Keratinocyte (primary cell): ENCODE data around the gene NSUN3. TPM values are rescaled to one million over a fixed set of nuclear protein-coding genes. Genes with fewer than 3 reads are reported as not detected.

Experiments used
- DNase-seq: peaks from one replicate; pipeline ENCODE4 v3.0.0-alpha.2; 2011; ENCODE audit warnings: low read depth, missing footprints, low spot score
- FAIRE-seq: peaks from 2 replicates; lab custom pipeline; 2011; peaks lifted over from hg19 to GRCh38; lab: Jason Lieb, UNC
- H2AFZ ChIP-seq: 2 replicates; pipeline ENCODE4 v1.6.0; 2012; ENCODE audit warnings: low read length, control low read depth, inconsistent platforms; ENCODE audit not compliant: control insufficient read depth
- H3K27ac ChIP-seq: 2 replicates; pipeline ENCODE4 v1.5.1; 2011; ENCODE audit warnings: low read length; ENCODE audit not compliant: control insufficient read depth, insufficient read depth
- H3K27me3 ChIP-seq: 3 replicates; pipeline ENCODE4 v1.6.0; 2011; ENCODE audit warnings: low read length; ENCODE audit not compliant: control insufficient read depth, insufficient read depth; ENCODE audit errors: extremely low read depth
- H3K36me3 ChIP-seq, 2 experiments: 2 replicates in 1 of 2; 3 replicates in 1 of 2; pipeline ENCODE4 v1.5.1; 2011; ENCODE audit warnings: low read length in 2 of 2, mild to moderate bottlenecking in 1 of 2; ENCODE audit not compliant: control insufficient read depth in 2 of 2, insufficient read depth in 2 of 2; ENCODE audit errors: extremely low read depth in 1 of 2
- H3K4me1 ChIP-seq: 3 replicates; pipeline ENCODE4 v1.5.1; 2011; ENCODE audit warnings: low read length; ENCODE audit not compliant: control insufficient read depth, insufficient read depth; ENCODE audit errors: extremely low read depth
- H3K4me2 ChIP-seq: 3 replicates; pipeline ENCODE4 v1.6.0; 2011; ENCODE audit warnings: low read depth, low read length; ENCODE audit not compliant: control insufficient read depth, insufficient read depth; ENCODE audit errors: extremely low read depth
- H3K4me3 ChIP-seq, 3 experiments: fragments of 200-600 bp in 1 of 3; sonication (generic) in 1 of 3; 2 replicates in 2 of 3; 3 replicates in 1 of 3; pipeline ENCODE4 v1.5.1; 2011 to 2016; ENCODE audit warnings: low read length in 3 of 3, mild to moderate bottlenecking in 3 of 3, control low read depth in 2 of 3, inconsistent platforms in 1 of 3, low read depth in 1 of 3, mixed read lengths in 1 of 3, mixed run types in 1 of 3, moderate library complexity in 1 of 3; ENCODE audit not compliant: control insufficient read depth in 2 of 3, insufficient read depth in 2 of 3; ENCODE audit errors: extremely low read depth in 1 of 3
- H3K79me2 ChIP-seq: 2 replicates; pipeline ENCODE4 v1.6.0; 2012; ENCODE audit warnings: low read length; ENCODE audit not compliant: control insufficient read depth, insufficient read depth
- H3K9ac ChIP-seq: 3 replicates; pipeline ENCODE4 v1.6.0; 2011; ENCODE audit warnings: low read length; ENCODE audit not compliant: control insufficient read depth, insufficient read depth; ENCODE audit errors: extremely low read depth
- H3K9me1 ChIP-seq: 3 replicates; pipeline ENCODE4 v1.6.0; 2011; ENCODE audit warnings: low read length; ENCODE audit not compliant: control insufficient read depth, insufficient read depth; ENCODE audit errors: extremely low read depth
- H3K9me3 ChIP-seq: 2 replicates; pipeline ENCODE4 v1.5.1; 2012; ENCODE audit warnings: low read depth, low read length; ENCODE audit not compliant: control insufficient read depth
- H4K20me1 ChIP-seq: 3 replicates; pipeline ENCODE4 v1.6.0; 2011; ENCODE audit warnings: low read length; ENCODE audit not compliant: control insufficient read depth, insufficient read depth; ENCODE audit errors: extremely low read depth
- CTCF ChIP-seq, 3 experiments: IDR thresholded peaks in 1 of 3; conservative IDR thresholded peaks in 1 of 3; optimal IDR thresholded peaks in 1 of 3; 2 replicates in 2 of 3; 3 replicates in 1 of 3; pipeline versions ENCODE3 to v1.5.1; 2011; ENCODE audit warnings: low read length in 3 of 3, mild to moderate bottlenecking in 3 of 3, moderate library complexity in 2 of 3, control low read depth in 1 of 3, inconsistent platforms in 1 of 3; ENCODE audit not compliant: insufficient read depth in 2 of 3; ENCODE audit errors: extremely low read depth in 1 of 3
- EZH2 ChIP-seq: IDR thresholded peaks from one replicate; pipeline ENCODE4 v1.6.1; 2012; ENCODE audit warnings: inconsistent platforms, mild to moderate bottlenecking, low read length, moderate library complexity
- dilution Hi-C: fragments of 300-500 bp; cut with MboI; formaldehyde crosslinking; loops from one replicate; pipeline ENCODE4 v1.7.0; 2020; ENCODE audit warnings: low sequenced_read_pairs; ENCODE audit not compliant: extremely low pct_ligation_motif_present
- polyA plus RNA-seq, 5 experiments: library from polyadenylated mRNA; depleted of rRNA in 3 of 5; stranded (reverse) in 3 of 5; stranded (forward) in 1 of 5; unstranded in 1 of 5; fragments of >200 nt; gene quantifications; 1 replicate in 1 of 5; 2 replicates in 3 of 5; 3 replicates in 1 of 5; pipeline versions ENCODE4 v1.2.1 to v1.2.3, GENCODE V29; 2011 to 2012; ENCODE audit warnings: missing spikeins in 2 of 5, low read depth in 1 of 5, low replicate concordance in 1 of 5

Gene NSUN3
- polyA plus RNA-seq, 1 donor (not counting 4 experiments of a cell fraction or from before 2014, with no cell fraction given), result 6.4 TPM

DNA sequence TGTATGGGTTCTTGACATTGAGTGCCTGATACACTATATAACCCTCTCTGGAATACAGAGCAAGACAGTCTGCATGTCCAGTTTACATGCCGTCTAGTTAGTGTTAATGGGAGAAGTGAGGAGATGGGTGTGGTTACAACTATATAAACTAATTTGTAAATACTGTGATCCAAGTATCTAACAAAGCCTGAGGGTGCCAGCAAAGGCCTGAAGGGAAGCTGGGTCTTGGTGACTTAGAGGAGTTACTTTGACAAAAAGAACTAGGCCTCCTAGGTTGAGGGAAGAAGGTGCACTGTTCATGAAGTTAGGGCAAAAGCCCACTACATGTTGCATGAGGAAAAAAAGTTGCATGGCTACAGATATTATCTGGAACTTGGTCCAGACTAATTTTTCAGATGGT, 2.3 kb downstream of the NSUN3 start:
- DNase-seq, result no peak
- Histone ChIP-seq H3K9me1 (no peaks in the 10 kb centered on the region), H3K4me1 (no peaks in the 10 kb centered on the region), H3K9ac (no peak overlapping the region), H3K4me3 (no peak overlapping the region), H2AFZ (no peak overlapping the region), H3K79me2 (no peaks in the 10 kb centered on the region), H3K4me2 (no peak overlapping the region), H3K27me3 (no peaks in the 10 kb centered on the region), H3K9me3 (no peaks in the 10 kb centered on the region), H4K20me1 (no peaks in the 10 kb centered on the region), H3K36me3 (no peaks in the 10 kb centered on the region), H3K27ac (no peak overlapping the region)
- dilution Hi-C loops, result no loop called here
- no peak for TF ChIP-seq EZH2
- TF ChIP-seq CTCF (optimal IDR thresholded peaks at IDR 0.05 in 1 of 3, IDR thresholded peaks at IDR 0.05 in 1 of 3, conservative IDR thresholded peaks at IDR 0.05 in 1 of 3; ENCODE audit: extremely low read depth in 1 of 3, insufficient read depth in 2 of 3, low read length in 3 of 3), result no peak
- FAIRE-seq, result no peak

GRCh38 chr3:94065819-94066480, 3.1 kb downstream of the NSUN3 start:
- Histone ChIP-seq H3K4me2 (no peak overlapping the region), H3K9me3 (no peaks in the 10 kb centered on the region), H3K36me3 (no peaks in the 10 kb centered on the region), H3K27ac (no peak overlapping the region), H3K9me1 (no peaks in the 10 kb centered on the region), H3K4me3 (no peak overlapping the region), H3K9ac (no peak overlapping the region), H3K27me3 (no peaks in the 10 kb centered on the region), H3K79me2 (no peaks in the 10 kb centered on the region), H2AFZ (no peak overlapping the region), H4K20me1 (no peaks in the 10 kb centered on the region), H3K4me1 (no peaks in the 10 kb centered on the region)
- no peak for FAIRE-seq
- DNase-seq, result no peak
- dilution Hi-C loops, result no loop called here
- no peak for TF ChIP-seq CTCF (optimal IDR thresholded peaks at IDR 0.05 in 1 of 3, IDR thresholded peaks at IDR 0.05 in 1 of 3, conservative IDR thresholded peaks at IDR 0.05 in 1 of 3; ENCODE audit: extremely low read depth in 1 of 3, insufficient read depth in 2 of 3, low read length in 3 of 3)
- TF ChIP-seq EZH2, result no peak
